GM18519 (cell line): ENCODE results near the gene SEMA3C.

ENCODE experiments used
- ATAC-seq: cut with Tn5 transposase; IDR thresholded peaks from one replicate; pipeline ENCODE4 v1.9.1; 2021; ENCODE audit warnings: mild to moderate bottlenecking, moderate library complexity; ENCODE audit not compliant: unreplicated experiment, low FRiP score

The SEMA3C gene

GRCh38 chr7:80719261-80719660, 199.6 kb downstream of the SEMA3C start:
- no peak for ATAC-seq

- ATAC-seq, result no peak
Measured at GRCh38 chr7:80711531-80711930, 207.3 kb downstream of the SEMA3C start.

GRCh38 chr7:80708123-80708522, 210.7 kb downstream of the SEMA3C start:
- ATAC-seq, result no peak

GRCh38 chr7:80707318-80707717, 211.5 kb downstream of the SEMA3C start:
- ATAC-seq, result no peak

GRCh38 chr7:80705130-80705781, 213.6 kb downstream of the SEMA3C start:
- ATAC-seq, result no peak

GRCh38 chr7:80703272-80703671, 215.6 kb downstream of the SEMA3C start:
- ATAC-seq, result no peak

- no peak for ATAC-seq
Measured at GRCh38 chr7:80699721-80700256, 219.1 kb downstream of the SEMA3C start.

- peak; percentile 81 for ATAC-seq
Measured at GRCh38 chr7:80699045-80699638, 219.7 kb downstream of the SEMA3C start.
